Effector memory CD4-positive, alpha-beta T cell (primary cell): ENCODE measurements around the gene DIPK2B.

ENCODE experiments used
- DNase-seq, 3 donors: peaks; one replicate each; pipeline ENCODE4 v3.0.0-alpha.2; 2020
- H3K27ac ChIP-seq: 2 replicates; pipeline ENCODE4 v1.7.0; 2013; ENCODE audit warnings: mild to moderate bottlenecking, low read length, moderate library complexity; ENCODE audit not compliant: insufficient read depth, poor library complexity, severe bottlenecking
- H3K27me3 ChIP-seq: replicated peaks from 2 replicates; pipeline ENCODE4 v1.7.0; 2013; ENCODE audit warnings: mild to moderate bottlenecking, low read length; ENCODE audit not compliant: insufficient read depth, control insufficient read depth, poor library complexity, severe bottlenecking
- H3K36me3 ChIP-seq: 2 replicates; pipeline ENCODE4 v1.7.0; 2013; ENCODE audit warnings: mild to moderate bottlenecking, low read length, moderate library complexity; ENCODE audit not compliant: control insufficient read depth, insufficient read depth
- H3K4me1 ChIP-seq: 2 replicates; pipeline ENCODE4 v1.7.0; 2013; ENCODE audit warnings: low read length, mild to moderate bottlenecking; ENCODE audit not compliant: control insufficient read depth, insufficient read depth, poor library complexity, severe bottlenecking
- H3K4me3 ChIP-seq: 2 replicates; pipeline ENCODE4 v1.7.0; 2013; ENCODE audit warnings: low read length, low read depth, mild to moderate bottlenecking; ENCODE audit not compliant: insufficient read depth, poor library complexity, severe bottlenecking
- H3K9me3 ChIP-seq: 2 replicates; pipeline ENCODE4 v1.7.0; 2013; ENCODE audit warnings: mild to moderate bottlenecking, low read length, moderate library complexity; ENCODE audit not compliant: control insufficient read depth

The DIPK2B gene

DNA sequence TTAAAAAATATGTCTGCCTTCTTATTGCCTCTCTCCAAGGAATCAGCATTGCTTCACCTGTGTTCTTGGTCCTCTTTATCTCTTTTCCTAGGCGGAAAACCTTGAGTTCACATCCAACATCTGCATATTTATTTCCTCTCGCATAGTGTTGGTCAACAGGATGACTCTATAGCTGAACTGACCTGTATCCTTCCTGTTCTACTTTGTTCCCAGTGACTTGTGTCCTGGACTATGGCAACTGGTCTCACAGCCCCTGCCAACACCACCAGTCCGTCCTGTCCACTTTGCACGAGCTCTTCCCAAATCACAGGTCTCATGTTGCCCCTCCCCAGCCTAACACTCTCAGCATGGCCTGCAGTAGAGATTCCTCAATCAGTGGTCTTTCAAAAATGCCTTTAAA is 2.0 kb downstream of the DIPK2B start:
- no peaks in the 10 kb centered on the region for H3K9me3 ChIP-seq
- no peaks in the 10 kb centered on the region for H3K4me1 ChIP-seq
- no peak overlapping the region for H3K4me3 ChIP-seq
- no peak for DNase-seq
- no peaks in the 10 kb centered on the region for H3K36me3 ChIP-seq
- no peak overlapping the region for H3K27ac ChIP-seq
- no peaks in the 10 kb centered on the region for H3K27me3 ChIP-seq

DNA sequence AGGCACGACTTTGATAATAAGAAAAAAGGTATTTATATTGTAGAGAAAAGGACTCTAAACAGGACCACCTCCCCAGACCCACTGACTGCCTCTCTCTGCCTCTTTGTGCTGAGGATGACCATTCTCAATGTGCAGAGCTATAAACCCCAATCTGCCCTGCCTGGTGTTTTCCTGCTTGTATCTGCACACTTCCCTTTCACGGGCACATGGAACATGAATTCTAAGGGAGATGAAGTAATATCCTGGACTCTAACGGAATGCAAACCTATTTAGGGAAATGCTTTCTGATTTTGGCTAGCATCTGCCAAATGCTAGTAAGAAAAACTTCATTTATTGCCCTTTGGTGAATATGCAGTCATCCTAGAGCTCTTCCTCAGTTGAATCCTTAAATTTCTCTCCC is 2.4 kb downstream of the DIPK2B start:
- Histone ChIP-seq H3K9me3 (no peaks in the 10 kb centered on the region), H3K27ac (no peak overlapping the region), H3K36me3 (no peaks in the 10 kb centered on the region), H3K4me3 (no peak overlapping the region), H3K27me3 (no peaks in the 10 kb centered on the region), H3K4me1 (no peaks in the 10 kb centered on the region)
- no peak for DNase-seq

DNA sequence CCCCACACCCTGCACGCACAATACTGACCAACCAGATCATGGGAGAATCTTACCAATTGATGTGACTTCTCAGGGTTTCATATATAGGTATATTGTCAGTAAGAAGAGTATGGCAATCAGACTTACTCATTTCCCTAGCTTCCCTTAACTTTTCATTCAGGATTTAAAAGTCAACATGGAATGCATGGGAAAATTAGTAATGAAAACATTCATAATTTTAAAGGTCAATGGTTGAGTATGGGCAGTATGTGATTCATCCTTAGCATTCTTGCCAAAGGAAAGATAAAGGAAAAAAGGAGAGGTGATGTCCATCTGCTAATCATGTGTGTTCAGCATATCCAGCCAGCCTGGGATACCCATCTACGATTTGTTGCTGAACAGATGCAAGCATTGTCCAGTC is 4.0 kb downstream of the DIPK2B start:
- Histone ChIP-seq H3K27ac (no peak overlapping the region), H3K36me3 (no peaks in the 10 kb centered on the region), H3K4me1 (no peaks in the 10 kb centered on the region), H3K4me3 (no peak overlapping the region), H3K9me3 (no peaks in the 10 kb centered on the region), H3K27me3 (no peaks in the 10 kb centered on the region)
- no peak for DNase-seq

DNA sequence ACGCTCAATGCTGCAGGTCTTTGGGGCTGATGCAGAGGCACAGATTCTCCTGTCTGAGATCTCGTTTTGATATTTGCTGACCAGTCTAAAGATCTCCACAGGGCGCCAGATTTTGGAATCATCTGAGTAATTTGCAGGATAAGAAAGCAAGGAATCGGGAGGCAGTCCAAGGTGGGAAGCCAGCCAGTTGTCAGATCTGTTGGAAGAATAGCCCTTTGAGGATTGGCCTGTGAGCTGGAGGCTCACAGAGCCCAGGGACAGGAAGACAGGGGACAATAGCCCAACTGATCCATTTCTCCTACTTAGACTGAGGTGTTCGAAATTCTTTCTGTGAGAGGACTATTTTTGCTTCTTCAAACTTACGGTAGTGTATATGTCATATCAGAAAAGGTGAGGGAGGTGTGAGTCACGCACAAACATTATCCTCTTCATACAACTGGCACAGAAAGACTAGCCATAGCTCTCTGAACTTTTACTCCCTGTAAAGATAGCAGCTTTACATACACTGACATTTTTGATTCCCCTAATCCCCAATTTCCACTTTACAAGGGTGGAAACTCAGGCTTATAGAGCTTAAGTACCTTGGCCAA is 8.8 kb downstream of the DIPK2B start:
- no peaks in the 10 kb centered on the region for H3K9me3 ChIP-seq
- DNase-seq, result no peak

DNA sequence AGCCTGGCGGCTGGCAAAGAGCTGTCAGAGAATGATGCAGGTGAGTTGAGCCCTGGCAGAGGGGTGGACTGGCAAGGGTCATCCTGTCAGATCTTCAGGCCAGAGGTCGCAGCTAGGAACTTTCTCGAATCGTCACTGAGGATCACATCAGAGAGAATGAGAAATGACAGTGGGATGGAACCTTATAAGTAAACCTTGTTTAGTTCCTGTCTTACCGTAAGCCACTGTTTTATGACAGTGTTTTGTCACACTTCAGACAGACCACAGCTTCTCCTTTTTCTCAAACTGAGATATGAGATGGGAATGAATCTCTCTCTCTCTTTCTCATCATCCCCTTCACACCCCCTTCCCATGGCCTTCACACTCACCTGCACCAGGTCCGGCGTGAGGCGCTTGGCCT is 9.3 kb downstream of the DIPK2B start:
- H3K27ac ChIP-seq, result no peak overlapping the region
- no peak for DNase-seq
- H3K9me3 ChIP-seq, result no peaks in the 10 kb centered on the region
- no peaks in the 10 kb centered on the region for H3K4me1 ChIP-seq
- H3K4me3 ChIP-seq, result no peak overlapping the region
- no peaks in the 10 kb centered on the region for H3K27me3 ChIP-seq
- H3K36me3 ChIP-seq, result no peaks in the 10 kb centered on the region

More for the DNA sequence above, 8.8 kb downstream of the DIPK2B start:
- no peaks in the 10 kb centered on the region for H3K4me1 ChIP-seq
- no peak overlapping the region for H3K27ac ChIP-seq
- no peak overlapping the region for H3K4me3 ChIP-seq
- no peaks in the 10 kb centered on the region for H3K36me3 ChIP-seq
- H3K27me3 ChIP-seq, result no peaks in the 10 kb centered on the region

DNA sequence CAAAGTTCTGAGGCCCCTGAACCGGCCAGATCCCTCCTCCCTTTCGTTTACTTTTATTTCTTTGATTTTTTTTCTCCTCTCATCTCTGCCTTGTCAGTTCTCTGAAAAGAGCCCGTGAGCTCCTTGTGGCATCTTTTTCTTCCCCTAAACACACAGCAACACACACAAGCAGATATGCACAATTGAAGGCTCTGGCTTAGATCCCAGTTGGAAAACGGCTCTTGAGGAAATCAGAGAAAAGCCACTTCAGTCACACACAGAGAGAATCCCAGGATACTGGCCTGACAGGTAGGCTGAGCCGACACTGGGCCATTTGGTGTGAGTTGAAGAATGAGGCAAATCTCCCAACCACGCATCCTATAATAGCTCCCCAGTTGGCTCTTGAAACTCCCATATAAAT is 12.9 kb downstream of the DIPK2B start:
- Histone ChIP-seq H3K9me3 (no peaks in the 10 kb centered on the region), H3K27ac (no peak overlapping the region), H3K4me1 (no peaks in the 10 kb centered on the region), H3K36me3 (no peaks in the 10 kb centered on the region), H3K27me3 (no peaks in the 10 kb centered on the region), H3K4me3 (peak overlapping the region; percentile 37)
- no peak for DNase-seq

DNA sequence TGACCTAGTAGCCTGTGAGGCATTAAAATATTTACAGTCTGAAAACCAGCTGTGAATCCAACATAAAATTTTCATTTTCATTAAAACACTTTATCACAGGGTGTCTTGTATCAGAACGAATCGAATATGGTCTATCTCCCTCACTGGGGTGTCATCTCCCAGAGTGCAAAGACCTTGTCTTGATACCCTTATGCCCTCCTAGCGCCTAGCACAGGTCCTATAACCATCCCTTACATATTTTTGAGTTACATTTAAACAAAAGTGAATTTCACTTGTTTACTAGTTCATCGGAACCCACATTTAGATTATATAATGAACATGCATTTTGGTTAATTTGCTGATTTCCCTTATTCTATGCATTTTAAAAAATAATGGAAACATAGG is 14.0 kb downstream of the DIPK2B start:
- Histone ChIP-seq H3K9me3 (no peaks in the 10 kb centered on the region), H3K27me3 (no peaks in the 10 kb centered on the region), H3K27ac (no peak overlapping the region), H3K4me1 (no peaks in the 10 kb centered on the region), H3K36me3 (no peaks in the 10 kb centered on the region), H3K4me3 (peak overlapping the region; percentile 37)
- DNase-seq, result no peak

DNA sequence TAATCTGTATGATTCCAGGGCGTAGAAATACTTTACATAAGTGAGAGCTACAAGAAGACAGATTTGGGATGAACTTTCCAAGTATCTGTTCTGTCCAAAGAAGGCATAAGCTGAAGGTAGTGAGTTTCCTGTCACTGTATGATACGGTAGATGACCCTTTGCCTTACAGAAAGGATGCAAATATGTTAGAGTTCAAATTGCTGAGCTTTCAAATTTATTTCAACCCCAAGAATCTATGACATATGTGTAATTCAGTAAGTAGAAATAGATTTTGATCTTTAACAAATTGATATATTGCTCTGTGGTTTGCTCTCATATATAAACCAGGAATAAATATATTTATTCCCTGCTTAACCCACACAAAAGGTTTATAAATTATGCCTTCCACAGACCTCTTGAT is 16.5 kb downstream of the DIPK2B start:
- Histone ChIP-seq H3K9me3 (no peaks in the 10 kb centered on the region), H3K27ac (no peak overlapping the region), H3K27me3 (no peaks in the 10 kb centered on the region), H3K4me3 (no peak overlapping the region), H3K4me1 (no peaks in the 10 kb centered on the region), H3K36me3 (no peaks in the 10 kb centered on the region)
- DNase-seq, result no peak

- Histone ChIP-seq H3K4me1 (no peaks in the 10 kb centered on the region), H3K36me3 (no peaks in the 10 kb centered on the region), H3K27ac (no peak overlapping the region), H3K27me3 (no peaks in the 10 kb centered on the region), H3K4me3 (no peak overlapping the region), H3K9me3 (no peaks in the 10 kb centered on the region)
- no peak for DNase-seq
Measured at GRCh38 chrX:45172890-45173289, 27.8 kb downstream of the DIPK2B start.

- no peaks in the 10 kb centered on the region for H3K9me3 ChIP-seq
- DNase-seq, result no peak
- H3K4me1 ChIP-seq, result no peaks in the 10 kb centered on the region
- no peaks in the 10 kb centered on the region for H3K36me3 ChIP-seq
- no peak overlapping the region for H3K4me3 ChIP-seq
- no peak overlapping the region for H3K27ac ChIP-seq
- no peaks in the 10 kb centered on the region for H3K27me3 ChIP-seq
Measured at GRCh38 chrX:45166781-45167180, 33.9 kb downstream of the DIPK2B start.

- no peaks in the 10 kb centered on the region for H3K4me1 ChIP-seq
- no peak for DNase-seq
- H3K4me3 ChIP-seq, result no peak overlapping the region
- H3K27ac ChIP-seq, result no peak overlapping the region
- no peaks in the 10 kb centered on the region for H3K36me3 ChIP-seq
- H3K9me3 ChIP-seq, result no peaks in the 10 kb centered on the region
- no peaks in the 10 kb centered on the region for H3K27me3 ChIP-seq
Measured at GRCh38 chrX:45165726-45166125, 35.0 kb downstream of the DIPK2B start.
